Measurements from ENCODE around the gene TRIM29. TPM values are rescaled to one million over a fixed set of nuclear protein-coding genes. Genes with fewer than 3 reads are reported as not detected.

The TRIM29 gene
- total and polyA plus RNA-seq, 2 of the 4 experiments (the other 2 are of a cell fraction), result not detected

- DNase-seq (no peak), ATAC-seq (ENCODE audit: low read depth) (no peak)
- Histone ChIP-seq H2BK5ac (ENCODE audit: low read depth, low read length, poor library complexity, severe bottlenecking) (no peak overlapping the region), H4K20me1 (ENCODE audit: insufficient read depth, low read length) (no peaks in the 10 kb centered on the region), H3K14ac (replicated peaks; ENCODE audit: low read depth, low read length) (no peak overlapping the region), H3K9me3 (ENCODE audit: control insufficient read depth, insufficient read depth, low read length) (no peaks in the 10 kb centered on the region), H3K27ac (ENCODE audit: insufficient read depth, low read length) (no peak overlapping the region), H3K23ac (ENCODE audit: low read depth, low read length) (no peak overlapping the region), H2AK9ac (replicated peaks; ENCODE audit: low read depth, low read length, poor library complexity) (no peak overlapping the region), H2AFZ (replicated peaks; ENCODE audit: low read length, poor library complexity) (no peak overlapping the region), H3K9ac (ENCODE audit: low read depth, low read length) (no peak overlapping the region), H2BK20ac (ENCODE audit: low read depth, low read length) (no peak overlapping the region), H2BK15ac (ENCODE audit: low read depth, low read length) (no peak overlapping the region), H3K79me1 (ENCODE audit: low read depth in 1 of 2, low read length in 2 of 2) (no peaks in the 10 kb centered on the region), H3K18ac (ENCODE audit: low read depth, low read length) (no peak overlapping the region), H3K36me3 (ENCODE audit: control insufficient read depth, insufficient read depth, low read length) (no peaks in the 10 kb centered on the region), H3K4me2 (ENCODE audit: low read depth, low read length) (no peak overlapping the region), H3K4ac (ENCODE audit: low read depth, low read length) (no peak overlapping the region), H2AK5ac (ENCODE audit: low read depth, low read length) (no peak overlapping the region), H3K4me1 (ENCODE audit: control insufficient read depth, insufficient read depth, low read length) (no peaks in the 10 kb centered on the region), H3K9me1 (ENCODE audit: insufficient read depth, low read length) (no peaks in the 10 kb centered on the region), H3K4me3 (ENCODE audit: insufficient read depth, low read depth, low read length) (no peak overlapping the region), H4K8ac (ENCODE audit: low read depth in 2 of 2, low read length in 2 of 2) (no peak overlapping the region), H3K56ac (ENCODE audit: extremely low read depth, insufficient read depth, low read length) (no peak overlapping the region), H4K91ac (ENCODE audit: insufficient read depth, low read depth, low read length) (no peak overlapping the region), H4K5ac (ENCODE audit: low read depth, low read length) (no peak overlapping the region), H3K27me3 (ENCODE audit: control insufficient read depth, insufficient read depth, low read length) (peaks cover 19% of the 10 kb centered on the region), H2BK120ac (ENCODE audit: low read depth, low read length) (no peak overlapping the region)
- POLR2A ChIA-PET (ENCODE audit: unreplicated experiment), result no interaction called here
- in situ Hi-C loops (cut with MboI; ENCODE audit: low sequenced_read_pairs) (no loop called here), intact Hi-C loops (cut with micrococcal nuclease) (no loop called here), dilution Hi-C loops (cut with HindIII; ENCODE audit: low sequenced_read_pairs, unreplicated experiment) (no loop called here)
- 80% methylated on average over 1 of the region's 3 CpGs; no CpG with 5 or more reads in 1 of the 2 experiments for WGBS, 2 experiments (ENCODE audit: extremely low coverage in 2 of 2, insufficient read length in 1 of 2)
- CTCF ChIA-PET, result no interaction called here
- TF ChIP-seq CEBPB (IDR thresholded peaks at IDR 0.05; ENCODE audit: low read depth, low read length), result no peak
- no peak for TF ChIP-seq MAZ (IDR thresholded peaks at IDR 0.05; ENCODE audit: borderline replicate concordance, low read depth, low read length)
- no peak for TF ChIP-seq USF2 (IDR thresholded peaks at IDR 0.05; ENCODE audit: low read depth, low read length)
- TF ChIP-seq POLR2A (IDR thresholded peaks at IDR 0.05; ENCODE audit: low read depth, low read length), result no peak
- no peak for TF ChIP-seq ELK1 (IDR thresholded peaks at IDR 0.05; ENCODE audit: borderline replicate concordance, low read depth, low read length)
- TF ChIP-seq RAD21 (IDR thresholded peaks at IDR 0.05; ENCODE audit: low read length), result no peak
- TF ChIP-seq SMC3 (IDR thresholded peaks at IDR 0.05; ENCODE audit: low read depth, low read length), result no peak
- TF ChIP-seq MAFK (IDR thresholded peaks at IDR 0.05; ENCODE audit: low read depth, low read length), result no peak
- no TSS peak for BruUV-seq (replicated peaks)
Measured at GRCh38 chr11:120090411-120090810, 47.5 kb downstream of the TRIM29 start.

All from IMR-90 (cell line).